HepG2 (cell line): ENCODE results near the gene TUBA4A. TPM values are rescaled to one million over a fixed set of nuclear protein-coding genes. Genes with fewer than 3 reads are reported as not detected.

ENCODE experiments used
- ATF1 ChIP-seq: IDR thresholded peaks from 2 replicates; pipeline ENCODE4 v1.6.1; 2016; ENCODE audit warnings: mild to moderate bottlenecking, control low read depth
- BHLHE40 ChIP-seq: IDR thresholded peaks from 2 replicates; pipeline ENCODE4 v1.6.1; 2011; ENCODE audit warnings: low read length, improper control_type of control experiment
- CHD2 ChIP-seq: IDR thresholded peaks from 2 replicates; pipeline ENCODE4 v1.6.1; 2011; ENCODE audit warnings: low read depth, low read length, improper control_type of control experiment
- GLMP ChIP-seq: sonication (generic); formaldehyde crosslinking; IDR thresholded peaks from 2 replicates; pipeline ENCODE4 v1.9.0; 2021; ENCODE audit warnings: missing genetic modification reagents, mild to moderate bottlenecking, borderline replicate concordance
- NFAT5 ChIP-seq: sonication (generic); formaldehyde crosslinking; IDR thresholded peaks from 2 replicates; pipeline ENCODE4 v1.4.0; 2020; ENCODE audit warnings: missing genetic modification reagents
- NFKBIZ ChIP-seq: IDR thresholded peaks from 2 replicates; pipeline ENCODE4 v1.6.1; 2018; ENCODE audit warnings: missing genetic modification reagents, missing compliant biosample characterization
- ONECUT2 ChIP-seq: sonication (generic); formaldehyde crosslinking; IDR thresholded peaks from 2 replicates; pipeline ENCODE4 v1.4.0; 2020; ENCODE audit warnings: missing genetic modification reagents
- RAD21 ChIP-seq: fragments of 450-650 bp; formaldehyde crosslinking; IDR thresholded peaks from 2 replicates; pipeline ENCODE4 v1.5.0; 2020; ENCODE audit warnings: mild to moderate bottlenecking
- SIN3B ChIP-seq: fragments of 150-350 bp; IDR thresholded peaks from 2 replicates; pipeline ENCODE4 v1.6.1; 2014; ENCODE audit warnings: low read length
- SP4 ChIP-seq: sonication (generic); formaldehyde crosslinking; IDR thresholded peaks from 2 replicates; pipeline ENCODE4 v1.8.1; 2023; ENCODE audit warnings: mild to moderate bottlenecking, missing genetic modification reagents
- SSRP1 ChIP-seq: IDR thresholded peaks from 2 replicates; pipeline ENCODE4 v1.6.1; 2016; ENCODE audit warnings: control low read depth
- ZBTB38 ChIP-seq: sonication (generic); formaldehyde crosslinking; IDR thresholded peaks from 2 replicates; pipeline ENCODE4 v1.5.1; 2020; ENCODE audit warnings: mild to moderate bottlenecking, missing genetic modification reagents
- ZNF24 ChIP-seq: fragments of 450-650 bp; IDR thresholded peaks from 2 replicates; pipeline ENCODE4 v1.6.1; 2017; ENCODE audit warnings: antibody characterized with exemption, mild to moderate bottlenecking
- ZNF274 ChIP-seq: sonication (generic); formaldehyde crosslinking; IDR thresholded peaks from 2 replicates; pipeline ENCODE4 v1.5.1; 2020; ENCODE audit warnings: mild to moderate bottlenecking, missing genetic modification reagents
- ZNF382 ChIP-seq: sonication (generic); formaldehyde crosslinking; IDR thresholded peaks from 2 replicates; pipeline ENCODE4 v1.5.0; 2020; ENCODE audit warnings: missing genetic modification reagents, mild to moderate bottlenecking, borderline replicate concordance
- ZNF383 ChIP-seq: sonication (generic); formaldehyde crosslinking; IDR thresholded peaks from 2 replicates; pipeline ENCODE4 v1.4.0; 2020; ENCODE audit warnings: missing genetic modification reagents, mild to moderate bottlenecking, borderline replicate concordance
- polyA plus RNA-seq, 8 experiments: library from polyadenylated mRNA; depleted of rRNA in 3 of 8; stranded (reverse) in 7 of 8; unstranded in 1 of 8; fragments of >200 nt; fragmentation: Illumina TruSeq in 4 of 8; extraction: Trizol in 4 of 8; gene quantifications; 2 replicates each; pipeline versions ENCODE4 v1.2.1 to v1.2.3, GENCODE V29; 2011 to 2016; ENCODE audit warnings: low read depth in 4 of 8, missing spikeins in 1 of 8, mixed read lengths in 1 of 8; ENCODE audit not compliant: insufficient read depth in 1 of 8
- total RNA-seq, 5 experiments: library from RNA; depleted of rRNA; stranded (reverse); fragments of >200 nt; fragmentation: Illumina TruSeq; extraction: Trizol; gene quantifications; 2 replicates each; pipeline ENCODE4 v1.2.3, GENCODE V29; 2016; ENCODE audit warnings: low read depth in 1 of 5
- TF ChIP-seq, protein P1 (sequence below): sonication (generic); formaldehyde crosslinking; IDR thresholded peaks from 2 replicates; pipeline ENCODE4 v1.4.0; 2020; ENCODE audit warnings: missing genetic modification reagents
- TF ChIP-seq, protein P2 (sequence below): IDR thresholded peaks from 2 replicates; pipeline ENCODE4 v1.6.1; 2016; ENCODE audit warnings: missing biosample characterization, missing genetic modification reagents, low read depth

Gene TUBA4A
- total and polyA plus RNA-seq, 2 of the 13 experiments (the other 11 are each of a cell fraction or from before 2014, with no cell fraction given): 1.3 to 12.7 TPM

DNA sequence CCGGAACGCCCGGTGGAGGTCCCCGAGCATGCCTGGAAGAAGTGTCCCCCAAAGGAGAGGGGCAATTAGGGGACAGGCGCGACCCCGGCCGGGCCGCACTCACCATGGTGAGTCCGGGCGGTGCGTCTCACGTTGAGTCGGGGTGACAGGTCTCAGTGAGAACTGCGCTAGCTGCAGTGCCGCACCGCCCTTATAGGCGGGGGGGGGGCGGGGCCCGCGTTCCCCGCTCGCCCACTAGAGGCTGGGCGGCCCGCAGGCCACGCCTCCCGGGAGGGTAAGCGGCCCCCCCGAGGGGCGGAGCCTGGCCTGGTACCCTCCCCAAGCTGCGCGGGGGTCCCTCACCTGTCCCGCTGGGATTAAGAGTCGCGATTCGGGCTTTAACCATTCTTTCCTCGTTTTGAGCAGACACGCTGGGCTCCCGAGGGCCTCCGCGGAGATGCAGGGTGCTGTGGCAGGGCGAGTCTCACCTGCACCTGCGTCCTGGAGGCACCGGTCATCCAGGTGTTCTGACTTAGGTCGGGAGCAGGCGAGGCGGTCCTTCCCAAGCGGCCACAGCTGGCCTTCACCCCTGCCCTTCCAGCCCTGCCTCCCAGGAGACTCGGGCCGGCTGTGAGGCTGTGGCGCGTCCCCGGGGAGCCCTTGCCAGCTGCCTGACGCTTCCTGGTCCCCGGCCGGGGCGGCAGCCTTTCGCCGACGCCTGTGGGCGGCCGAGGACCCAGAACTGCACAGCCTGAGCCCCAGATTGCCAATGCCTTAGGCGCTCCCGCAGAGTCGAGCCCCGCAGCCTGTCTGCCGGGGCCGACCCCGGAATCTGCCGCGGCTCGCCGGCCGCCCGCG lies at the start of gene TUBA4A (continued):
- TF ChIP-seq BHLHE40 (no peak), NFAT5 (CRISPR knock-in tag) (no peak; the same call in 1 of the 2 replicates), RAD21 (CRISPR knock-in tag) (no peak), SIN3B (no peak), ATF1 (CRISPR knock-in tag) (no peak), ZNF382 (CRISPR knock-in tag) (no peak), NFKBIZ (peak; percentile 21; the same call in 1 of the 2 replicates), ONECUT2 (CRISPR knock-in tag) (no peak), ZNF24 (no peak), ZNF383 (CRISPR knock-in tag) (peak; percentile 81; the same call in 1 of the 2 replicates), CHD2 (0 out of 2 replicates have a peak, but pooled peaks have one; percentile 23), SP4 (CRISPR knock-in tag) (peak; percentile 86), ZBTB38 (CRISPR knock-in tag) (no peak), GLMP (no peak), SSRP1 (CRISPR knock-in tag) (no peak), ZNF274 (CRISPR knock-in tag) (peak; percentile 29; the same call in 1 of the 2 replicates)
- TF ChIP-seq, protein P1, sequence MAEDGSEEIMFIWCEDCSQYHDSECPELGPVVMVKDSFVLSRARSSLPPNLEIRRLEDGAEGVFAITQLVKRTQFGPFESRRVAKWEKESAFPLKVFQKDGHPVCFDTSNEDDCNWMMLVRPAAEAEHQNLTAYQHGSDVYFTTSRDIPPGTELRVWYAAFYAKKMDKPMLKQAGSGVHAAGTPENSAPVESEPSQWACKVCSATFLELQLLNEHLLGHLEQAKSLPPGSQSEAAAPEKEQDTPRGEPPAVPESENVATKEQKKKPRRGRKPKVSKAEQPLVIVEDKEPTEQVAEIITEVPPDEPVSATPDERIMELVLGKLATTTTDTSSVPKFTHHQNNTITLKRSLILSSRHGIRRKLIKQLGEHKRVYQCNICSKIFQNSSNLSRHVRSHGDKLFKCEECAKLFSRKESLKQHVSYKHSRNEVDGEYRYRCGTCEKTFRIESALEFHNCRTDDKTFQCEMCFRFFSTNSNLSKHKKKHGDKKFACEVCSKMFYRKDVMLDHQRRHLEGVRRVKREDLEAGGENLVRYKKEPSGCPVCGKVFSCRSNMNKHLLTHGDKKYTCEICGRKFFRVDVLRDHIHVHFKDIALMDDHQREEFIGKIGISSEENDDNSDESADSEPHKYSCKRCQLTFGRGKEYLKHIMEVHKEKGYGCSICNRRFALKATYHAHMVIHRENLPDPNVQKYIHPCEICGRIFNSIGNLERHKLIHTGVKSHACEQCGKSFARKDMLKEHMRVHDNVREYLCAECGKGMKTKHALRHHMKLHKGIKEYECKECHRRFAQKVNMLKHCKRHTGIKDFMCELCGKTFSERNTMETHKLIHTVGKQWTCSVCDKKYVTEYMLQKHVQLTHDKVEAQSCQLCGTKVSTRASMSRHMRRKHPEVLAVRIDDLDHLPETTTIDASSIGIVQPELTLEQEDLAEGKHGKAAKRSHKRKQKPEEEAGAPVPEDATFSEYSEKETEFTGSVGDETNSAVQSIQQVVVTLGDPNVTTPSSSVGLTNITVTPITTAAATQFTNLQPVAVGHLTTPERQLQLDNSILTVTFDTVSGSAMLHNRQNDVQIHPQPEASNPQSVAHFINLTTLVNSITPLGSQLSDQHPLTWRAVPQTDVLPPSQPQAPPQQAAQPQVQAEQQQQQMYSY (CRISPR knock-in tag): no peak
- TF ChIP-seq, protein P2, sequence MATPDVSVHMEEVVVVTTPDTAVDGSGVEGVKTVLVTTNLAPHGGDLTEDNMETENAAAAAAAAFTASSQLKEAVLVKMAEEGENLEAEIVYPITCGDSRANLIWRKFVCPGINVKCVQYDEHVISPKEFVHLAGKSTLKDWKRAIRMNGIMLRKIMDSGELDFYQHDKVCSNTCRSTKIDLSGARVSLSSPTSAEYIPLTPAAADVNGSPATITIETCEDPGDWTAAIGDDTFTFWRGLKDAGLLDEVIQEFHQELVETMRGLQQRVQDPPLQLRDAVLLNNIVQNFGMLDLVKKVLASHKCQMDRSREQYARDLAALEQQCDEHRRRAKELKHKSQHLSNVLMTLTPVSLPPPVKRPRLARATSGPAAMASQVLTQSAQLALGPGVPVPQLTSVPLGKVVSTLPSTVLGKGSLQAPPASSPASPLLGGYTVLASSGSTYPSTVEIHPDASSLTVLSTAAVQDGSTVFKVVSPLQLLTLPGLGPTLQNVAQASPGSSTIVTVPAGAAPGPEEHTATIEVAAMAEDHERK: no peak
